ENCODE results near the gene CHRND. TPM values are rescaled to one million over a fixed set of nuclear protein-coding genes. Genes with fewer than 3 reads are reported as not detected.

The CHRND gene
- polyA plus RNA-seq, 3 donors: 0.47 to 1.2 (median 0.71) TPM

DNA sequence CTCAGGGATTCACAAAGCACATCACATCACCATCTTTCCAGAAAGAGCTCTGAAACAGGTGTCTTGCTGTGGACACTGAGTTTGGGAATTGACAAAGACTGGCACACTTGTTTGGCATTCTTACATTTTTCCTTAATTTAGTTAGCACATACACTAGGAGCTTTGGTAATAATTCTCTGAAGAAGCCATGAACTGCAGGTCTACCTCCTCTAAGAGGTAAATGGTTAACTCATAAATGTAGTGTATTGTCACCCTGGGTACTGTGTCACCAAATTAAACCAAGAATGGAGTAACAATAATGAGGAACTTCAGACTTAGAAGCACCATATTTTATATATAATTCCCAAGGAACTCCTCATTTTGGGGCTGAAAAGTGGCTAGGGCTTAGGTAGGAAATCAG lies 47.1 kb downstream of the CHRND start:
- no peak for DNase-seq

DNA sequence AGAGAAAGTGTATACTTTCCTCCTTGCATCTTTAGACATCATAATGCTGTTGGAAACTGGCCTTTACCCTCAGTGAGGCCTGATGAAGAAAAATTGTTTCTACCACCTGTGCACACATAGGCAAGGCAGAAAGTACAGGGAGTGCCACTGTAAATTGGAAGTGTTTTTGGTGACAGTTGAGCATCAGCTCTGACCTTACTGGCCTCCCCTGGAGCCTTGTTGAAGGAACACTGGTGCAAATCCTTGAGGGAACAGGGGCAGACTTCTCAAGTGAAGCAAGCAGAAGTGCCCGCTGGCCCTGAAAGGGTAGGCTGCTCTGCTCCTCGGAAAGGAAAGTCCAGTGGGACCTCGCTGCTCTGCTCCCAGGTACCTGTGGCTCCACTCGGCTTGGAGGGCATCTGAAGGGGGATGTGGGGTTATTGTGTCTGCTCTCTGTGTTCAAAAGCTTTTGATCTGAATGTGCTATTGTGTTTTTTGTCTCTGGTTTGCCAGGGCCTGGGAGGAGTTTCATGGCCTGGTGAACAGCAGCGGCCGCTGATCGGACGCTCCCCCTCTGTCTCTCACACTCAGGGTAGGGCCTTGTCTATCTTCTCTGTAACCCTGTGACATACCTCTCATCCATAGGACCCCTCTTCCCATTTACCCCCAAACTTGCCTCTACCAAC lies 47.9 kb downstream of the CHRND start:
- no peak for DNase-seq

- DNase-seq: no peak
Observed at GRCh38 chr2:232574674-232575403, 48.9 kb downstream of the CHRND start.

DNA sequence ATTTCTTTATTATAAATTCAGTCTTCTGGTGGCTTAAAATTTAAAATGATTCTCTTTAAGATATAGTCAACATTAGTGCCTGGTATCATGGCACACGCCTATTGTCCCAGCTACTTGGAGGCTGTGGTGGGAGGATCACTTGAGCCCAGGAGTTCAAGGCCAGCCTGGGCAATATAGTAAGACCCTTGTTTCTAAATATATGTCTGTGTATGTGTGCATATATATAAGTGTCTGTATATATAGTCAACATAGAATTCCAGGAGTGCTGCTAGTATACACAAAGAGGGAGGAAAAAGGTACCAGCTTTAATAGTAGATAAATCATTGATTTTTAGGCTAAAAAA lies 49.4 kb downstream of the CHRND start:
- DNase-seq: no peak

DNA sequence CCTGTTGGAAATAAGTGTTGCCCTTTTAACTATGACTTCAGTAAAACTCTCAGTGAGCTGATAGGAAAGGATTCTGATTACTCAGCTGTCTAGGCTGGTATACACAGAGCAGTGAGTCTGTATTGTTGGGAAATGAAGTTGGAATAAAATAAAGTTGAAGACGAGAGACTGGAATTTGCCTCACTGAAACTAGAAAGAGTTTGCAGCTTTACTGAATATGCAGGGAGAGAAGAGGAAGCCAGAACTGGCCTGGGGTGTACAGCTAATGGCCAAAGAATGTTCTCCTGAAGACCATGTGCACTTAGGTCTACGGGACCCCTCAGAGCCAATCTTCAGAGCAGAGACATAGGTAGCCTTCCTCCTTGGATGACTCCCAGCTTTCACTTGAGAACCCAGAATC lies 51.0 kb downstream of the CHRND start:
- no peak for DNase-seq

- no peak for DNase-seq
Observed at GRCh38 chr2:232577841-232578240, 51.9 kb downstream of the CHRND start.

- no peak for DNase-seq
Observed at GRCh38 chr2:232578626-232579025, 52.7 kb downstream of the CHRND start.

- no peak for DNase-seq
Observed at GRCh38 chr2:232580648-232580981, 54.7 kb downstream of the CHRND start.

GRCh38 chr2:232581725-232582124 lies 55.8 kb downstream of the CHRND start:
- no peak for DNase-seq

DNA sequence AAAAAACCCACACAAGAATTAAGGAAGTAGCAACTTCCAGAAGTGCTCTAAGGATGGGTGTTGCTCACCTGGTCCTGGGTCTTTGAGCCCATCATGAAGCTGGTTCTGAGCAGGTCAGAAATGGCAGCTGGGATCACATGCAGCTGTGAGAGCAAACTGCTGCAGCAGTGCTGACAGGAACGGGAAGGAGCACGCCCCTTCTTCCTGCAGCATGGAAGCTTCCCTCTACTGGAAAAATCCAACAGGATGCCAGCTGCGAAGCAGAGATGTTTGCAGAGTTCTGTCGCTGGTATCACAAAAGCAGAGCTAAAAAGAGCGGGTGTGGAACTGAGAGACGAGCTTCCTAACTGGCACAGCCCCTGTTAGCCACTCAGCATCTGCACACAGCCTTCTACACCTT lies 58.3 kb downstream of the CHRND start:
- DNase-seq: no peak

Other genes starting within 250 kb of the CHRND start
- gene ALPP, start 147.4 kb upstream of the CHRND start, polyA plus RNA-seq (ENCODE audit: insufficient read length in 3 of 3): not detected
- gene ALPG, start 119.3 kb upstream of the CHRND start, polyA plus RNA-seq (ENCODE audit: insufficient read length in 3 of 3): not detected
- gene ALPI, start 70.0 kb upstream of the CHRND start, polyA plus RNA-seq (ENCODE audit: insufficient read length in 3 of 3): under 1 TPM; 0.06 to 0.24 (median 0.10) TPM
- gene ECEL1, start 38.3 kb upstream of the CHRND start, polyA plus RNA-seq (ENCODE audit: insufficient read length in 3 of 3): 10 to 100 TPM in 2 of 3 donors, 1 to 10 TPM in 1; 4.8 to 24.8 (median 17.4) TPM
- under 1 TPM in 1 of 3 donors, not detected in 2; 0.13 TPM for gene PRSS56, start 5.8 kb upstream of the CHRND start, polyA plus RNA-seq (ENCODE audit: insufficient read length in 3 of 3)
- 1 to 10 TPM in 2 of 3 donors, under 1 TPM in 1; 0.87 to 1.9 (median 1.4) TPM for gene CHRNG, start 13.5 kb downstream of the CHRND start, polyA plus RNA-seq (ENCODE audit: insufficient read length in 3 of 3)
- 10 to 100 TPM; 11.8 to 13.7 (median 12.4) TPM for gene TIGD1, start 24.4 kb downstream of the CHRND start, polyA plus RNA-seq (ENCODE audit: insufficient read length in 3 of 3)
- gene EIF4E2, start 24.5 kb downstream of the CHRND start, polyA plus RNA-seq (ENCODE audit: insufficient read length in 3 of 3): 100 to 1,000 TPM; 113 to 124 (median 113) TPM
- gene EFHD1, start 107.4 kb downstream of the CHRND start, polyA plus RNA-seq (ENCODE audit: insufficient read length in 3 of 3): 10 to 100 TPM; 58.4 to 77.2 (median 62.4) TPM
- gene GIGYF2, start 171.2 kb downstream of the CHRND start, polyA plus RNA-seq (ENCODE audit: insufficient read length in 3 of 3): 10 to 100 TPM; 61.6 to 68.9 (median 62.0) TPM